Endodermal cell (in vitro differentiated cells): ENCODE measurements around the gene TNIK. TPM values are rescaled to one million over a fixed set of nuclear protein-coding genes. Genes with fewer than 3 reads are reported as not detected.
"Not testable (repeated sequence)": the region's sequence is repeated elsewhere in the genome, so short reads cannot be mapped to it uniquely, and the experiment has no call there.

Experiments used
- DNase-seq: peaks from one replicate; pipeline ENCODE4 v3.0.0-alpha.2; 2017
- H3K27ac ChIP-seq: 2 replicates; pipeline ENCODE4 v1.5.1; 2013; ENCODE audit warnings: mild to moderate bottlenecking, low read depth, low read length, moderate library complexity
- H3K27me3 ChIP-seq: 2 replicates; pipeline ENCODE4 v1.6.1; 2013; ENCODE audit warnings: mild to moderate bottlenecking, low read length, moderate library complexity; ENCODE audit not compliant: insufficient read depth, control insufficient read depth, poor library complexity, severe bottlenecking
- H3K36me3 ChIP-seq: 2 replicates; pipeline ENCODE4 v1.7.0; 2013; ENCODE audit warnings: mild to moderate bottlenecking, low read length, moderate library complexity; ENCODE audit not compliant: control insufficient read depth, insufficient read depth
- H3K4me1 ChIP-seq: one replicate; pipeline ENCODE4 v1.7.0; 2013; ENCODE audit warnings: low read length; ENCODE audit not compliant: control insufficient read depth, insufficient read depth
- H3K4me3 ChIP-seq: 2 replicates; pipeline ENCODE4 v1.5.1; 2013; ENCODE audit warnings: mild to moderate bottlenecking, low read length, moderate library complexity
- H3K9ac ChIP-seq: 2 replicates; pipeline ENCODE4 v1.6.1; 2013; ENCODE audit warnings: mild to moderate bottlenecking, low read length, moderate library complexity; ENCODE audit not compliant: poor library complexity, severe bottlenecking; ENCODE audit errors: extremely low read depth
- H3K9me3 ChIP-seq: 2 replicates; pipeline ENCODE4 v1.6.1; 2013; ENCODE audit warnings: mild to moderate bottlenecking, low read length, moderate library complexity; ENCODE audit not compliant: control insufficient read depth
- H3K27ac Mint-ChIP-seq: 2 replicates; pipeline ENCODE4 v1.8.0; 2020; ENCODE audit warnings: mixed read lengths
- H3K27me3 Mint-ChIP-seq: 2 replicates; pipeline ENCODE4 v1.8.0; 2021; ENCODE audit warnings: mild to moderate bottlenecking, mixed read lengths; ENCODE audit not compliant: insufficient read depth
- H3K36me3 Mint-ChIP-seq: 2 replicates; pipeline ENCODE4 v1.8.0; 2020; ENCODE audit warnings: low read depth, mixed read lengths
- H3K4me1 Mint-ChIP-seq: 2 replicates; pipeline ENCODE4 v1.8.0; 2020; ENCODE audit warnings: mixed read lengths
- H3K4me3 Mint-ChIP-seq: 2 replicates; pipeline ENCODE4 v1.8.0; 2020; ENCODE audit warnings: mild to moderate bottlenecking, moderate library complexity, mixed read lengths
- H3K9me3 Mint-ChIP-seq: 2 replicates; pipeline ENCODE4 v1.8.0; 2020; ENCODE audit warnings: mild to moderate bottlenecking, mixed read lengths
- WGBS, 2 experiments: methylation state at CpG; one replicate each; pipeline versions ENCODE4 v1.1.5 to v1.1.7; 2013; ENCODE audit warnings: missing lambda C conversion rate in 2 of 2, mixed read lengths in 1 of 2; ENCODE audit not compliant: insufficient coverage in 1 of 2, insufficient read length in 1 of 2; 5-methylcytosine and 5-hydroxymethylcytosine counted together
- total RNA-seq, 2 donors: library from RNA; stranded (reverse); fragmentation: NEBNext Ultra II Directional in 1 of 2; extraction: Animal tissue kit (Norgen Biotek cat#: 25700) in 1 of 2; gene quantifications; 2 replicates in 1 of 2; 3 replicates in 1 of 2; pipeline ENCODE4 v1.2.1, GENCODE V29; 2021
- TF ChIP-seq, protein P1 (sequence below): fragments of 200-600 bp; sonication (generic); conservative IDR thresholded peaks from 2 replicates; pipeline ENCODE4 v1.5.0; 2021; ENCODE audit warnings: antibody characterized with exemption, mild to moderate bottlenecking

Gene TNIK
- total RNA-seq, 2 donors from 2014 or later, result 12.2 to 14.9 TPM

DNA sequence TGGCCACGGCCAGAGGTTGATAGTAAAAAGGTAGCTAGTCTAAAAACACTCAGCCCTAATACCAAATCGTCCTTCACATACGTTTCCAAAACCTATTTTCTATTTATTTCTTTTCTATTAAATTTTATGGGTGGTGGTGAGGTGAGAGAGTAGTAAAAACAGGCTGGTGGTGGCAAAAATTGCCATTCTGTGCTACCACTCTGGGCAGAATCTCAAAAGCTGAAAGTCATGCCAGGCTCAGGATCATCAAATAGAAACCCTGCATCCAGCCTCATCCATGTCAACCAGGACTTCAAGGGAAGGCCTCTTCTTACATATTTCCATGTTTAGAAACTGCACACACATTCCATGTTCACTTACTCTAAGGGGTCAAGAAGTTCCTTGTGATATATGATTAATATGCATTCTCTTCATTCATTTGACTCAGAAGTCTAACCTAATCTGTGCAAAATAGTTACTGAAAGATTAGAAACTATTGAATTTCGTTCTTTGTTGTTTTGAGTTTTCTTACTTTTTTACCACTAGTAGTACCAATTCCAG lies 153.1 kb downstream of the TNIK start:
- no peak overlapping the region for H3K9ac ChIP-seq
- Mint-ChIP-seq H3K27me3 (no peaks in the 10 kb centered on the region), H3K4me3 (no peak overlapping the region), H3K4me1 (peaks cover 22% of the 10 kb centered on the region), H3K36me3 (no peaks in the 10 kb centered on the region), H3K27ac (no peak overlapping the region), H3K9me3 (peaks cover 11% of the 10 kb centered on the region)
- WGBS, 2 experiments, result 100% methylated on average over 1 to 2 of the region's 4 CpGs
- H3K4me3 ChIP-seq, result no peak overlapping the region
- TF ChIP-seq, protein P1, sequence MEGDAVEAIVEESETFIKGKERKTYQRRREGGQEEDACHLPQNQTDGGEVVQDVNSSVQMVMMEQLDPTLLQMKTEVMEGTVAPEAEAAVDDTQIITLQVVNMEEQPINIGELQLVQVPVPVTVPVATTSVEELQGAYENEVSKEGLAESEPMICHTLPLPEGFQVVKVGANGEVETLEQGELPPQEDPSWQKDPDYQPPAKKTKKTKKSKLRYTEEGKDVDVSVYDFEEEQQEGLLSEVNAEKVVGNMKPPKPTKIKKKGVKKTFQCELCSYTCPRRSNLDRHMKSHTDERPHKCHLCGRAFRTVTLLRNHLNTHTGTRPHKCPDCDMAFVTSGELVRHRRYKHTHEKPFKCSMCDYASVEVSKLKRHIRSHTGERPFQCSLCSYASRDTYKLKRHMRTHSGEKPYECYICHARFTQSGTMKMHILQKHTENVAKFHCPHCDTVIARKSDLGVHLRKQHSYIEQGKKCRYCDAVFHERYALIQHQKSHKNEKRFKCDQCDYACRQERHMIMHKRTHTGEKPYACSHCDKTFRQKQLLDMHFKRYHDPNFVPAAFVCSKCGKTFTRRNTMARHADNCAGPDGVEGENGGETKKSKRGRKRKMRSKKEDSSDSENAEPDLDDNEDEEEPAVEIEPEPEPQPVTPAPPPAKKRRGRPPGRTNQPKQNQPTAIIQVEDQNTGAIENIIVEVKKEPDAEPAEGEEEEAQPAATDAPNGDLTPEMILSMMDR, result no peak
- H3K4me1 ChIP-seq, result no peaks in the 10 kb centered on the region
- H3K27ac ChIP-seq, result peak overlapping the region; percentile 72
- H3K36me3 ChIP-seq, result no peaks in the 10 kb centered on the region
- peaks cover 10% of the 10 kb centered on the region for H3K9me3 ChIP-seq
- H3K27me3 ChIP-seq, result no peaks in the 10 kb centered on the region
- no peak for DNase-seq

DNA sequence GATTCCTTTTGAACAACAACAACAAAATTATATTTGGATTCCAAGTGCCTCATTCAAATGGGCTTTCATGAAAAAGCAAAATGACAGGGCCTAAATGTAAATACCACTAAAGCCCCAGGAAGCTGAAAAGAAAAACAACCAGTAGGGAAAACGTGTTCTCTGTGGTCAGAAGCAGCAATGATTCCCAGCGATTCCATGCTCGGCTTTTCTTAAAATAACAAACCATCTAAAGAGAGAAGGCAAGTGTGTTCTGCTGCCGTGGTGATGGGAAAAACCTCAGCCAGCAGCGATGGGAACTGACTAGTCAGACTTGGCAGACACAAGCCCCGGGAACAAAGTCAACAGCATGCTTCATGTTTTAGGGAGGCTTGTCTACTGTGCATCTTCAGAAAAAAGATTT lies 153.6 kb downstream of the TNIK start:
- TF ChIP-seq, protein P1, result no peak
- H3K9me3 ChIP-seq, result peaks cover 10% of the 10 kb centered on the region
- 54 to 66% methylated on average over 6 of the region's 6 CpGs for WGBS, 2 experiments
- H3K4me1 ChIP-seq, result no peaks in the 10 kb centered on the region
- no peak overlapping the region for H3K9ac ChIP-seq
- H3K4me3 Mint-ChIP-seq, result no peak overlapping the region
- peak overlapping the region; percentile 72 for H3K27ac ChIP-seq
- no peaks in the 10 kb centered on the region for H3K36me3 Mint-ChIP-seq
- H3K9me3 Mint-ChIP-seq, result peaks cover 11% of the 10 kb centered on the region
- H3K4me1 Mint-ChIP-seq, result peaks cover 21% of the 10 kb centered on the region
- no peak for DNase-seq
- no peak overlapping the region for H3K4me3 ChIP-seq
- H3K27ac Mint-ChIP-seq, result no peak overlapping the region
- no peaks in the 10 kb centered on the region for H3K27me3 ChIP-seq
- no peaks in the 10 kb centered on the region for H3K36me3 ChIP-seq
- H3K27me3 Mint-ChIP-seq, result no peaks in the 10 kb centered on the region

DNA sequence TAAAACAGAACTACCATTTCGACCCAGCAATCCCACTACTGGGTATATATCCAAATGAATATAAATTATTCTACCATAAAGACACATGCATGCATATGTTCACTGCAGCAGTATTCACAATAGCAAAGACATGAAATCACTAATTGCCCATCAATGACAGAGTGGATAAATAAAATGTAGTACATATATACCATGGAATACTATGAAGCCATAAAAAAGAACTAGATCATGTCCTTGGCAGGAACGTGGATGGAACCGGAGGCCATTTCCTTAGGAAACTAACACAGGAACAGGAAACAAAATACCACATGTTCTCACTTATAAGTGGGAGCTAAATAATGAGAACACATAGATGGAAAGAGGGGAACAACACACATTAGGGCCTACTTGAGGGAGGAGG lies 154.4 kb downstream of the TNIK start:
- H3K4me3 Mint-ChIP-seq, H3K27me3 Mint-ChIP-seq, H3K36me3 Mint-ChIP-seq, H3K4me1 ChIP-seq, H3K9ac ChIP-seq, H3K27me3 ChIP-seq, DNase-seq, H3K27ac Mint-ChIP-seq, H3K4me3 ChIP-seq, H3K36me3 ChIP-seq, H3K27ac ChIP-seq: not testable (repeated sequence)
- H3K9me3 Mint-ChIP-seq, result peaks cover 11% of the 10 kb centered on the region
- H3K4me1 Mint-ChIP-seq, result peaks cover 14% of the 10 kb centered on the region
- H3K9me3 ChIP-seq, result peaks cover 10% of the 10 kb centered on the region
- 95 to 100% methylated on average over 3 of the region's 3 CpGs for WGBS, 2 experiments

DNA sequence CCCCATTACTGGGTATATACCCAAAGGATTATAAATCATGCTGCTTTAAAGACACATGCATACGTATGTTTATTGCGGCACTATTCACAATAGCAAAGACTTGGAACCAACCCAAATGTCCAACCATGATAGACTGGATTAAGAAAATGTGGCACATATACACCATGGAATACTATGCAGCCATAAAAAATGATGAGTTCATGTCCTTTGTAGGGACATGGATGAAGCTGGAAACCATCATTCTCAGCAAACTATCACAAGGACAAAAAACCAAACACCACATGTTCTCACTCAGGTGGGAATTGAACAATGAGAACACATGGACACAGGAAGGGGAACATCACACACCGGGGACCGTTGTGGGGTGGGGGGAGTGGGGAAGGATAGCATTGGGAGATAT lies 155.7 kb downstream of the TNIK start:
- H3K4me1 Mint-ChIP-seq, H3K36me3 Mint-ChIP-seq, H3K4me3 Mint-ChIP-seq, H3K36me3 ChIP-seq, H3K4me3 ChIP-seq, H3K4me1 ChIP-seq, DNase-seq, H3K27me3 Mint-ChIP-seq, H3K27me3 ChIP-seq, H3K9ac ChIP-seq, H3K27ac Mint-ChIP-seq, H3K27ac ChIP-seq: not testable (repeated sequence)
- WGBS, 2 experiments, result 92% methylated on average over 2 of the region's 4 CpGs; no CpG with 5 or more reads in 1 of the 2 experiments
- H3K9me3 Mint-ChIP-seq, result peaks cover 11% of the 10 kb centered on the region
- peaks cover 10% of the 10 kb centered on the region for H3K9me3 ChIP-seq

DNA sequence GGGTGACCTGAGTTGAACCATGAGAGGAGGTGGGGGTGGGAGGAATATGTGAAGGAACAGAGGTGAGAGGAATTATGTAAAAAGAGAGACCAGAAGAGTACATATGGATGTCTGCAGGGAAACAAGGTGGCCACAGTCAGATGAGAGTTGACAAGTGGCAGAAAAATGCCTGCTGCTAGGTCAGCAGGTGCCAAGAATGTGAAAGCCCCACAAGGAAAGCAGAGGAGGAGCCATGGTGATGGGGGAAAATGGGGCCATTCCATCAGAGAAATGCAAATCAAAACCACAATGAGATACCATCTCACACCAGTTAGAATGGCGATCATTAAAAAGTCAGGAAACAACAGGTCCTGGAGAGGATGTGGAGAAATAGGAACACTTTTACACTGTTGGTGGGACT lies 156.2 kb downstream of the TNIK start:
- not testable (repeated sequence) for H3K27me3 Mint-ChIP-seq, H3K4me3 Mint-ChIP-seq, H3K36me3 ChIP-seq, H3K4me1 Mint-ChIP-seq, H3K27me3 ChIP-seq, H3K27ac Mint-ChIP-seq, H3K4me3 ChIP-seq, DNase-seq, H3K4me1 ChIP-seq, H3K36me3 Mint-ChIP-seq, H3K27ac ChIP-seq, H3K9ac ChIP-seq
- peaks cover 11% of the 10 kb centered on the region for H3K9me3 Mint-ChIP-seq
- peaks cover 10% of the 10 kb centered on the region for H3K9me3 ChIP-seq
- WGBS, 2 experiments, result no CpG with 5 or more reads among the region's 1 CpG
